ENCODE results near the gene NUP153.
"Not testable (repeated sequence)": the region's sequence is repeated elsewhere in the genome, so short reads cannot be mapped to it uniquely, and the experiment has no call there.

NUP153 gene

DNA sequence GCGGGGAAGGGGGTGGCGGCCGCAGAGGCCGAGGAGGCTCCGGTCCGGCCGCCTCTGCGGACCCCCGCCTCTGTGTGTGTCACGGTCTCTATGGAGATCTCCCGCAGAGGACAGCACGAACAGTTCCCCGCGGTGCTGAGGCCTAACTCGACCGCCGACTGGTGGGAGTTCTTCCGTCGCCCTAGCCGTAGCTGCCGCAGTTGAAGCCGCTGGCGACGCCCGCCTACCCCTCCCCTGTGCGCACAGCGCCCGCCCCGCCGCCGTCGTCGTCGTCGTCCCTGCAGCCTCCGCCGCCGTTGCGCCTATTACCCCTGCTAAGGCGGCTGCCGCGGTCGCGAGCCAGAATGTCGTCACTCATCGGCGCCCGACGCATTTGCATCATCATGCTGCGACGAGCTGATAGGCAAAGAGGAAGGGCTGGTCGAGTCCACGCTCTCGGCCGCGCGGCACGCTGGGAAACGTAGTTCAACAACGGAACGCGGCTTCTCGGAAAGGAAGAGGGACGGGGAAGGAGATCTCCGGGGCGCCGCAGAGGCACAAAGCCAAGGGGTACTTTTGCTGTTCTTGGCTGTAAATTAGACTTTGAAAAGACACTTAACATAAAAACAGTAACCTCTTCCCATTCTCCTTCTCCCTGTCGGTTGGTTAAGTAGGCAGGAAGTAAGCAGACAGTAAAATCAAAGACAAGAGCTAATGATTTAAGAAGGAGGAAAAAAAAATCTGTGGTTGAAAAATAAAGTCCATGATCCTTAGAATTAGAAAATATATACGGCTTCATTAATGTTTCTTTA lies at the start of gene NUP153:
NUP153 (minus strand) TSS at position 346 of the 791 bp plus-strand sequence. CDS start 538 bp downstream, outside the sequence.
- Histone ChIP-seq H3K4me1 (peaks cover 37% of the 10 kb centered on the region), H3K4me3 (peak within 1 kb of the TSS; percentile 89), H3K9me3 (no peaks in the 10 kb centered on the region), H3K36me3 (no peaks in the 10 kb centered on the region), H3K27me3 (no peaks in the 10 kb centered on the region), H3K4me2 (peak within 1 kb of the TSS; percentile 94), H4K20me1 (peaks cover 39% of the 10 kb centered on the region), H3K9ac (peak within 1 kb of the TSS; percentile 98), H3K27ac (peak within 1 kb of the TSS; percentile 98)
- TF ChIP-seq Cebpa-rat (IDR thresholded peaks at IDR 0.05), result no peak

DNA sequence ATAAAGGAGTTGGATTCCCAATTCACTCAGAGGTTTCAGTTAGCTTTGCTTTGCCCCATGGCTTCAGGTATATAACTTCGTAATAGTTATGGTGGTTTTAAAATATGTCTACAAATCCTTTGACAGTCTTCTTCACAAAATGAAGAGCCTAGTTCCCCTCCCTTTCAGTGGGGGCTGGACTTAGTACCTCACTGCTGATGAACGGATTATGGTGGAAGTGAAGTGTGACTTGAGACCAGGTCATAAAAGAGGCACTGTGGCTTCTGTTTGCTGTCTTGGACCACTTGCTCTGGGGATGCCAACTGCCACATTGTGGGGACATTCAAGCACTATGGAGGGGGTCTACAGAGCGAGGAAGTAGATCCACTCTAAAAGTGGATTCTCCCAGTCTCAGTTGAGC lies 47.5 kb upstream of the NUP153 start:
- 0 out of 2 replicates have a peak, but pooled peaks cover 4% of the 10 kb centered on the region for H3K4me1 ChIP-seq
- no peak for TF ChIP-seq Cebpa-rat (IDR thresholded peaks at IDR 0.05)
- H3K27me3 ChIP-seq, result no peaks in the 10 kb centered on the region
- no peak overlapping the region for H3K4me3 ChIP-seq
- no peaks in the 10 kb centered on the region for H3K36me3 ChIP-seq
- H3K27ac ChIP-seq, result no peak overlapping the region
- no peak overlapping the region for H3K4me2 ChIP-seq
- no peaks in the 10 kb centered on the region for H3K9me3 ChIP-seq
- H3K9ac ChIP-seq, result no peak overlapping the region
- H4K20me1 ChIP-seq, result no peaks in the 10 kb centered on the region

DNA sequence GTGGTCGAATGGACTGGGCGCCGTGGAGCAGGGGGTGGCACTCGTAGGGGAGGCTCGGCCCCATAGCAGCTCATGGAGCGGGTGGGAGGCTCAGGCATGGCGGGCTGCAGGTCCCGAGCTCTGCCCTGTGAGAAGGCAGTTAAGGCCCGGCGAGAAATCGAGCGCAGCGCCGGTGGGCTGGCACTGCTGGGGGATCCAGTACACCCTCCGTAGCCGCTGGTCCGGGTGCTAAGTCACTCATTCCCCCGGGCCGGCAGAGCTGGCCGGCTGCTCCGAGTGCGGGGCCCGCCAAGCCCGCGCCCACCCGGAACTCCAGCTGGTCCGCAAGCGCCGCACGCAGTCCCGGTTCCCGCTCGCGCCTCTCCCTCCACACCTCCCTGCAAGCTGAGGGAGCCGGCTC lies 38.6 kb upstream of the NUP153 start:
- H3K27ac ChIP-seq, H3K36me3 ChIP-seq, H3K27me3 ChIP-seq, H3K4me2 ChIP-seq, H3K9ac ChIP-seq, H4K20me1 ChIP-seq, H3K4me3 ChIP-seq: not testable (repeated sequence)
- Histone ChIP-seq H3K9me3 (peaks cover 10% of the 10 kb centered on the region), H3K4me1 (peaks cover 39% of the 10 kb centered on the region)

DNA sequence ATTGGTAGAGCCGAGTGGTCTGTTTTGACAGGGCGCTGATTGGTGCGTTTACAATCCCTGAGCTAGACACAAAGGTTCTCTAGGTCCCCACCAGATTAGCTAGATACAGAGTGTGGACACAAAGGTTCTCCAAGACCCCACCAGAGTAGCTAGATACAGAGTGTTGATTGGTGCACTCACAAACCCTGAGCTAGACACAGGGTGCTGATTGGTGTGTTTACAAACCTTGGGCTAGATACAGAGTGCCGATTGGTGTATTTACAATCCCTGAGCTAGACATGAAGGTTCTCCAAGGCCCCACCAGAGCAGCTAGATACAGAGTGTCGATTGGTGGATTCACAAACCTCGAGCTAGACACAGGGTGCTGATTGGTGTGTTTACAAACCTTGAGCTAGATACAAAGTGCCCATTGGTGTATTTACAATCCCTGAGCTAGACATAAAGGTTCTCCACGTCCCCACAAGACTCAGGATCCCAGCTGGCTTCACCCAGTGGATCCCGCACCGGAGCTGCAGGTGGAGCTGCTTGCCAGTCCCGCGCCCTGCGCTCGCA lies 38.1 kb upstream of the NUP153 start:
- H3K4me3 ChIP-seq, H3K27me3 ChIP-seq, H3K36me3 ChIP-seq, H3K9ac ChIP-seq, H4K20me1 ChIP-seq: not testable (repeated sequence)
- Histone ChIP-seq H3K4me2 (peak overlapping the region; percentile 71; the same call in 1 of the 2 replicates), H3K9me3 (peaks cover 10% of the 10 kb centered on the region), H3K4me1 (peaks cover 44% of the 10 kb centered on the region), H3K27ac (peak overlapping the region; percentile 65; the same call in 1 of the 2 replicates)

DNA sequence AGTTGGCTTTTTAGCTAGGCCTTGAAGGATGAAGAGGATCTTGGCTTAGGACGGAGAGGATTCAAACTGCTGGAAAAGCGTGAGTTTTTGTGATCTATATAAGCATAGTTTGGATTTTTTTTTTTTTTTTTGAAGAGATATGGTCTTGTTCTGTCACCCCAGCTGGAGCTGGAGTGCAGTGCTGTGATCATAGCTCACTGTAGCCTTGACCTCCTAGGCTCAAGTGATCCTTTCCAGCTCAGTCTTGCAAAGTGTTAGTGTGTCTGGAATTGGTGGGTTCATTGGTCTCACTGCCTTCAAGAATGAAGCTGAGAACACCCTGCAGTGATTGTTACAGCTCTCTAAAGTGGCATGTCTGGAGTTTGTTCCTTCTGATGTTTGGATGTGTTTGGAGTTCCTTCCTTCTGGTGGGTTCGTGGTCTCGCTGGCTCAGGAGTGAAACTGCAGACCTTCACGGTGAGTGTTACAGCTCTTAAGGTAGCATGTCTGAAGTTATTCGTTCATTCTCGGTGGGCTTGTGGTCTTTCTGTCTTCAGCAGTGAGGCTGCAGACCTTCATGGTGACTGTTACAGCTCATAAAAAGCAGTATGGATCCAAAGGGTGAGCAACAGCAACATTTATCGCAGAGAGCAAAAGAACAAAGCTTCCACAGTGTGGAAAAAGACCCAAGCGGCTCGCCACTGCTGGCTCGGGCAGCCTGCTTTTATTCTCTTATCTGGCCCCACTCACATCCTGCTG lies 37.5 kb upstream of the NUP153 start:
- Histone ChIP-seq H3K4me1 (peaks cover 47% of the 10 kb centered on the region), H3K9me3 (peaks cover 10% of the 10 kb centered on the region), H3K4me2 (peak overlapping the region; percentile 71), H3K27me3 (no peaks in the 10 kb centered on the region), H3K4me3 (no peak overlapping the region), H3K9ac (0 out of 2 replicates have a peak overlapping the region, but pooled peaks have one; percentile 3), H3K27ac (peak overlapping the region; percentile 65), H3K36me3 (no peaks in the 10 kb centered on the region), H4K20me1 (no peaks in the 10 kb centered on the region)
- TF ChIP-seq Cebpa-rat (IDR thresholded peaks at IDR 0.05), result no peak

DNA sequence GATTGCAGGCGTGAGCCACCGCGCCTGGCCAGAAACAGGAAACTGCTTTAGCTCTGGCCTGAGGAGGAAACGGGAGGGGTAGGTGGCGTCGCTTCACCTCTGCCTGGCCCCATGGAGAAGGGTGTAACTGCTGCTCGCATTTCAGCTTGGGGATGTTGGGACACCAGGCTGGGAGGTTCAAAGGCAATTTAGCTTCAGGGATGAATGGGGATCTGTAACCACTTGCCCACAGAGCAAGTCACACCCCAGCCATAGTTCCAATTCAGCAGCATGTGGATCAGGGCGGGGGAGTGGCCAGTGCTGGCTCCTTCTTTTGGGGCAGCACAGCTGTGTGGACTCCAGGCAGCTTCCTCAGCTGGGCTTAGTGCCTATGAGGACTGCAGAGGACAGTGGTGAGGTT lies 34.8 kb upstream of the NUP153 start:
- no peaks in the 10 kb centered on the region for H4K20me1 ChIP-seq
- peak overlapping the region; percentile 69 for H3K27ac ChIP-seq
- no peaks in the 10 kb centered on the region for H3K36me3 ChIP-seq
- H3K27me3 ChIP-seq, result no peaks in the 10 kb centered on the region
- peak overlapping the region; percentile 82 for H3K4me2 ChIP-seq
- TF ChIP-seq Cebpa-rat (IDR thresholded peaks at IDR 0.05), result no peak
- peaks cover 47% of the 10 kb centered on the region for H3K4me1 ChIP-seq
- peaks cover 30% of the 10 kb centered on the region for H3K9me3 ChIP-seq
- H3K9ac ChIP-seq, result no peak overlapping the region
- H3K4me3 ChIP-seq, result 0 out of 2 replicates have a peak overlapping the region, but pooled peaks have one; percentile 18

DNA sequence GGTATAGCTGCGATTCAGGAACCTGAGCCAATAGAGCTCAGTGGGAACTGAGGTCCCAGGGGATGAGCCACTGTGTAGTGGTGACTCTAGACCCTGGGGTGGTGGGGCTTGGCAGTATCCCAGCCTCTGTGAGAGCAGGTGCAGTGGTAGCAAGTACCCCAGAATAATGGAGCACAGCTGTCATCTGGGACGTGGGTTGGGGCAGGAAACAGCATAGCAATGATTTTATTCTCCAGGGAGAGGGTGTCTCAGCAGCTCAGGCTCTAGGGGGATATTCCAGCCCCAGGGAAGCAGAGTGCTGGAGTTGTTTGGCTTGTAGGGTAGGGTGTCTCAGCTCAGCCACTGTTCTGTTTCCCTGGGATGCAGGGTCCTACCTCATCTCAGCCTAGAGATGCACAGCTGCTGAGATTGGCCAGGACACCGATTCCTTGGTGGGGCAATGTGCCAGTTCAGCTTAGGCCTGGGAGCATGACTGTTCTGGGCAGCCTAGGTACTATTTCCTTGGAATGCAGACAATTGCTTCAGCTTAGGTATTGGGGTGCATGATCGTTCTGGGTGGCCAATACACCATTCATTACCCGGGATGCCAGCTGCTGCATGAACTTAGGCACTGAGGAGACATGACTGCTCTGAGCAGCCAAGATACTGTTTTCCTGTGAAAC lies 34.0 kb upstream of the NUP153 start:
- no peaks in the 10 kb centered on the region for H3K36me3 ChIP-seq
- H3K4me1 ChIP-seq, result peaks cover 47% of the 10 kb centered on the region

DNA sequence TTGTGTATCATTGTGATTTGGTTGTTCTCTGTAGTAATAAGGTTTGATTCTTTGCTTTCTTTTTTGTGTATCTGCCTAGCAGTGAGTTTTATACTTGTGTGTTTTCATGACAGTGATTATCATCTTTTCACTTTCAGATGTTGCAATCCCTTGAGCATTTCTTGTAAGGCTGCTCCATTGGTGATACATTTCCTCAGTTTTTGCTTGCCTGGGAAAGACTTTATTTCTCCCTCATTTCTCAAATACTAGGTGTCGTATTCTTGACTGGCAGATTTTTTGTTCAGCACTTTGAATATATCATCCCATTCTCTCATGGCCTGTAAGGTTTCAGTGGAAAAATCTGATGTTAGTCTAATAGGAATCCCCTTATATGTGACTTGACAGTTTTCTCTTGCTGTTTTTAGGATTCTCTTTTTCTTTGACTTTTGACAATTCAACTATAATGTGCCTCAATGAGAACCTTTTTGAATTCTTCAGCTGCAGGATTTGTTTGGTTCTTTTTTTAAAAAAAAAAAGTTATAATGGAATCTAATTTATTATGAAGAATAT lies 31.1 kb upstream of the NUP153 start:
- Histone ChIP-seq H3K9ac (no peak overlapping the region), H3K27ac (no peak overlapping the region), H3K9me3 (peaks cover 31% of the 10 kb centered on the region), H3K4me1 (peaks cover 28% of the 10 kb centered on the region), H3K4me3 (no peak overlapping the region), H3K36me3 (no peaks in the 10 kb centered on the region), H4K20me1 (no peaks in the 10 kb centered on the region), H3K4me2 (no peak overlapping the region), H3K27me3 (no peaks in the 10 kb centered on the region)
- TF ChIP-seq Cebpa-rat (IDR thresholded peaks at IDR 0.05), result no peak

More for the DNA sequence above, 34.0 kb upstream of the NUP153 start:
- Histone ChIP-seq H3K4me3 (no peak overlapping the region), H3K9ac (no peak overlapping the region), H4K20me1 (no peaks in the 10 kb centered on the region), H3K4me2 (peak overlapping the region; percentile 82), H3K27ac (peak overlapping the region; percentile 69; the same call in 1 of the 2 replicates), H3K9me3 (peaks cover 35% of the 10 kb centered on the region), H3K27me3 (no peaks in the 10 kb centered on the region)
- no peak for TF ChIP-seq Cebpa-rat (IDR thresholded peaks at IDR 0.05)

DNA sequence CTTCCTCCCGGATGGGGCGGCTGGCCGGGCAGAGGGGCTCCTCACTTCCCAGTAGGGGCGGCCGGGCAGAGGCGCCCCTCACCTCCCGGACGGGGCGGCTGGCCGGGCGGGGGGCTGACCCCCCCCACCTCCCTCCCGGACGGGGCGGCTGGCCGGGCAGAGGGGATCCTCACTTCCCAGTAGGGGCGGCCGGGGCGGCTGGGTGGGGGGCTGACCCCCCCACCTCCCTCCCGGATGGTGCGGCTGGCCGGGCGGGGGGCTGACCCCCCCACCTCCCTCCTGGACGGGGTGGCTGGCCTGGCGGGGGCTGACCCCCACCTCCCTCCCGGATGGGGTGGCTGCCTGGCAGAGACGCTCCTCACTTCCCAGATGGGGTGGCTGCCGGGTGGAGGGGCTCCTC lies 28.6 kb upstream of the NUP153 start:
- peaks cover 31% of the 10 kb centered on the region for H3K9me3 ChIP-seq
- H3K9ac ChIP-seq, H3K4me1 ChIP-seq, H4K20me1 ChIP-seq, H3K27ac ChIP-seq, H3K4me2 ChIP-seq, H3K27me3 ChIP-seq, H3K36me3 ChIP-seq, H3K4me3 ChIP-seq: not testable (repeated sequence)
